Caco-2 (cell line): ENCODE measurements around the gene XG. TPM values are rescaled to one million over a fixed set of nuclear protein-coding genes. Genes with fewer than 3 reads are reported as not detected.

Experiments used
- BruUV-seq: library from RNA; stranded (reverse); fragments of 400-500 nt; replicated peaks from 2 replicates; lab custom pipeline; 2021; lab: Mats Ljungman, UMichigan
- CTCF ChIA-PET: fragments of 300-600 bp; sonication (Branson Sonifier 250); formaldehyde crosslinking; loops from one replicate; lab custom pipeline; 2022; ENCODE audit warnings: antibody characterized with exemption; lab: Charles Lee
- POLR2A ChIA-PET: fragments of 300-600 bp; sonication (Branson Sonifier 250); formaldehyde crosslinking; loops from one replicate; lab custom pipeline; 2022; ENCODE audit warnings: antibody characterized with exemption; lab: Charles Lee
- DNase-seq, 2 experiments: peaks; one replicate each; pipeline versions ENCODE4 v3.0.0 to v3.0.0-alpha.2; 2020 to 2022
- H3K27me3 ChIP-seq: replicated peaks from 2 replicates; pipeline ENCODE4 v1.6.0; 2011; ENCODE audit warnings: low read length; ENCODE audit not compliant: control insufficient read depth, insufficient read depth
- H3K36me3 ChIP-seq: 2 replicates; pipeline ENCODE4 v1.5.1; 2011; ENCODE audit warnings: low read length; ENCODE audit not compliant: control insufficient read depth, insufficient read depth
- H3K4me1 ChIP-seq: fragments of 250-450 bp; sonication (Bioruptor Pico); 2 replicates; pipeline ENCODE4 v1.5.1; 2020; ENCODE audit warnings: mild to moderate bottlenecking
- H3K4me3 ChIP-seq: 2 replicates; pipeline ENCODE4 v1.5.1; 2011; ENCODE audit warnings: low read depth, mild to moderate bottlenecking, control low read depth, low read length
- H3K9me3 ChIP-seq: fragments of 250-450 bp; sonication (Bioruptor Pico); 2 replicates; pipeline ENCODE4 v1.5.1; 2020; ENCODE audit warnings: mild to moderate bottlenecking, moderate library complexity
- H3K27ac Mint-ChIP-seq: one replicate; pipeline ENCODE4 v1.8.0; 2022; ENCODE audit warnings: mixed read lengths; ENCODE audit not compliant: unreplicated experiment
- H3K27me3 Mint-ChIP-seq: one replicate; pipeline ENCODE4 v1.8.0; 2022; ENCODE audit warnings: mixed read lengths; ENCODE audit not compliant: insufficient read depth, unreplicated experiment
- H3K36me3 Mint-ChIP-seq: one replicate; pipeline ENCODE4 v1.8.0; 2022; ENCODE audit warnings: mild to moderate bottlenecking, mixed read lengths; ENCODE audit not compliant: insufficient read depth, unreplicated experiment
- H3K4me1 Mint-ChIP-seq: one replicate; pipeline ENCODE4 v1.8.0; 2022; ENCODE audit warnings: low read depth, mixed read lengths; ENCODE audit not compliant: unreplicated experiment
- H3K4me3 Mint-ChIP-seq: one replicate; pipeline ENCODE4 v1.8.0; 2022; ENCODE audit warnings: mild to moderate bottlenecking, moderate library complexity, mixed read lengths; ENCODE audit not compliant: unreplicated experiment
- H3K9me3 Mint-ChIP-seq: one replicate; pipeline ENCODE4 v1.8.0; 2022; ENCODE audit warnings: mixed read lengths; ENCODE audit not compliant: unreplicated experiment
- intact Hi-C: fragments of 100-400 bp; cut with micrococcal nuclease; formaldehyde crosslinking; loops from one replicate; pipeline ENCODE4 v1.10.0; 2022; ENCODE audit not compliant: unreplicated experiment
- total RNA-seq: library from RNA; stranded (reverse); gene quantifications from 2 replicates; pipeline ENCODE4 v1.2.3, GENCODE V29; 2022
- TF ChIP-seq, protein P1 (sequence below), 2 experiments: fragments of 200-600 bp in 1 of 2; IDR thresholded peaks; 1 replicate in 1 of 2; 2 replicates in 1 of 2; pipeline versions ENCODE4 v1.5.1 to v1.8.0; 2011 to 2022; ENCODE audit warnings: antibody characterized with exemption in 1 of 2, control low read depth in 1 of 2, inconsistent platforms in 1 of 2, low read depth in 1 of 2, low read length in 1 of 2, mild to moderate bottlenecking in 1 of 2, moderate library complexity in 1 of 2; ENCODE audit not compliant: insufficient read depth in 1 of 2, severe bottlenecking in 1 of 2, unreplicated experiment in 1 of 2

Gene XG
- total RNA-seq, 1 experiment from 2014 or later, result 1.2 TPM

GRCh38 chrX:2862404-2862803, 110.6 kb downstream of the XG start:
- intact Hi-C loops, result no loop called here
- ChIA-PET POLR2A (no interaction called here), CTCF (no interaction called here)
- no peaks in the 10 kb centered on the region for H3K4me1 Mint-ChIP-seq
- no peak for DNase-seq
- H3K27me3 Mint-ChIP-seq, result no peaks in the 10 kb centered on the region
- no peak overlapping the region for H3K4me3 Mint-ChIP-seq
- no TSS peak for BruUV-seq
- Histone ChIP-seq H3K4me1 (no peaks in the 10 kb centered on the region), H3K36me3 (no peaks in the 10 kb centered on the region), H3K27me3 (no peaks in the 10 kb centered on the region), H3K9me3 (no peaks in the 10 kb centered on the region), H3K4me3 (no peak overlapping the region)
- no peak overlapping the region for H3K27ac Mint-ChIP-seq
- TF ChIP-seq, protein P1, sequence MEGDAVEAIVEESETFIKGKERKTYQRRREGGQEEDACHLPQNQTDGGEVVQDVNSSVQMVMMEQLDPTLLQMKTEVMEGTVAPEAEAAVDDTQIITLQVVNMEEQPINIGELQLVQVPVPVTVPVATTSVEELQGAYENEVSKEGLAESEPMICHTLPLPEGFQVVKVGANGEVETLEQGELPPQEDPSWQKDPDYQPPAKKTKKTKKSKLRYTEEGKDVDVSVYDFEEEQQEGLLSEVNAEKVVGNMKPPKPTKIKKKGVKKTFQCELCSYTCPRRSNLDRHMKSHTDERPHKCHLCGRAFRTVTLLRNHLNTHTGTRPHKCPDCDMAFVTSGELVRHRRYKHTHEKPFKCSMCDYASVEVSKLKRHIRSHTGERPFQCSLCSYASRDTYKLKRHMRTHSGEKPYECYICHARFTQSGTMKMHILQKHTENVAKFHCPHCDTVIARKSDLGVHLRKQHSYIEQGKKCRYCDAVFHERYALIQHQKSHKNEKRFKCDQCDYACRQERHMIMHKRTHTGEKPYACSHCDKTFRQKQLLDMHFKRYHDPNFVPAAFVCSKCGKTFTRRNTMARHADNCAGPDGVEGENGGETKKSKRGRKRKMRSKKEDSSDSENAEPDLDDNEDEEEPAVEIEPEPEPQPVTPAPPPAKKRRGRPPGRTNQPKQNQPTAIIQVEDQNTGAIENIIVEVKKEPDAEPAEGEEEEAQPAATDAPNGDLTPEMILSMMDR (IDR thresholded peaks at IDR 0.05; ENCODE audit: insufficient read depth in 1 of 2, low read depth in 1 of 2, low read length in 1 of 2, severe bottlenecking in 1 of 2, unreplicated experiment in 1 of 2), result no peak
- no peaks in the 10 kb centered on the region for H3K9me3 Mint-ChIP-seq
- H3K36me3 Mint-ChIP-seq, result peaks cover 57% of the 10 kb centered on the region

DNA sequence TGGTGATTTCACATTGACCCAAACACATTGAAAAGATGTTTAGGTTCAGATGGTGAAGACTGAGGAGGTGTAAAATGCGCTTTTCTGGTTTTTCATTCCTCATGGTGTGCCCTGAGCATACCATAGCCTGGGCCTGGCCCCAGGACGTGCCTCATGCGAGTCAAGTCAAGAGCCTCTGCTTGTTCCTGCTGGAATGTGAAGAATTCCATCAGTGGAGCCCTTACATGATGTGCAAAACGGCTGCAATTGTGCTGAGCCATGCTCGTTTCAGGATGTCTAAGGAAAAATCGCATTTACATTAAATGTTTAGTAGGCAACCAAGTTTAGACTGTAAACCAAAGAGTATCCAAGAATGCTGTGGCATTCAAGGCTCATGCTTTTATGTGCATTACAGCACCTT, 111.8 kb downstream of the XG start:
- Mint-ChIP-seq H3K4me1 (no peaks in the 10 kb centered on the region), H3K36me3 (peaks cover 48% of the 10 kb centered on the region), H3K27ac (no peak overlapping the region), H3K9me3 (no peaks in the 10 kb centered on the region), H3K27me3 (no peaks in the 10 kb centered on the region), H3K4me3 (no peak overlapping the region)
- Histone ChIP-seq H3K27me3 (no peaks in the 10 kb centered on the region), H3K4me3 (no peak overlapping the region), H3K9me3 (no peaks in the 10 kb centered on the region), H3K36me3 (no peaks in the 10 kb centered on the region), H3K4me1 (no peaks in the 10 kb centered on the region)
- intact Hi-C loops, result no loop called here
- POLR2A ChIA-PET, result no interaction called here
- CTCF ChIA-PET, result no interaction called here
- TF ChIP-seq, protein P1 (IDR thresholded peaks at IDR 0.05; ENCODE audit: insufficient read depth in 1 of 2, low read depth in 1 of 2, low read length in 1 of 2, severe bottlenecking in 1 of 2, unreplicated experiment in 1 of 2), result no peak
- no TSS peak for BruUV-seq
- DNase-seq, result peak in 1 of 2 experiments; percentile 10

Other genes with a start within 250 kb of the XG start
- 362 and 407 TPM in 2 replicates for gene CD99, start 60.7 kb upstream of the XG start, total RNA-seq
- 44.0 and 50.4 TPM in 2 replicates for gene GYG2, start 76.9 kb downstream of the XG start, total RNA-seq
- gene ARSD, start 177.3 kb downstream of the XG start, total RNA-seq, result 5.8 TPM in 2 replicates